HEK293T (cell line): ENCODE results near the gene LRP8.

Experiments
- CTCF ChIA-PET: fragments of 350-600 bp; formaldehyde crosslinking; extraction: SDS; loops from one replicate; lab custom pipeline; 2021; ENCODE audit warnings: antibody characterized with exemption, inconsistent platforms; lab: Yijun Ruan, JAX
- POLR2A ChIA-PET: fragments of 350-600 bp; formaldehyde crosslinking; extraction: SDS; loops from one replicate; lab custom pipeline; 2020; ENCODE audit warnings: antibody characterized with exemption, inconsistent platforms; lab: Yijun Ruan, JAX
- DNase-seq: peaks from one replicate; pipeline ENCODE4 v3.0.0; 2012; ENCODE audit warnings: mixed read lengths; ENCODE audit errors: extremely low spot score
- ARNT ChIP-seq: fragments of 450-650 bp; IDR thresholded peaks from 2 replicates; pipeline ENCODE4 v1.6.1; 2017; ENCODE audit warnings: mild to moderate bottlenecking
- BHLHE40 ChIP-seq: fragments of 450-650 bp; IDR thresholded peaks from 2 replicates; pipeline ENCODE4 v1.6.1; 2016; ENCODE audit warnings: mild to moderate bottlenecking, moderate library complexity, borderline replicate concordance
- CTBP1 ChIP-seq: fragments of 450-650 bp; IDR thresholded peaks from 2 replicates; pipeline ENCODE4 v1.6.1; 2016; ENCODE audit warnings: borderline replicate concordance
- ELF4 ChIP-seq: fragments of 450-650 bp; IDR thresholded peaks from 2 replicates; pipeline ENCODE4 v1.6.1; 2017; ENCODE audit warnings: antibody characterized with exemption
- FOXA1 ChIP-seq: fragments of 450-650 bp; IDR thresholded peaks from 2 replicates; pipeline ENCODE4 v1.6.1; 2016; ENCODE audit warnings: mild to moderate bottlenecking
- FOXK2 ChIP-seq: fragments of 450-650 bp; IDR thresholded peaks from 2 replicates; pipeline ENCODE4 v1.6.1; 2016; ENCODE audit warnings: mild to moderate bottlenecking
- FOXM1 ChIP-seq: fragments of 450-650 bp; IDR thresholded peaks from 2 replicates; pipeline ENCODE4 v1.6.1; 2017; ENCODE audit warnings: mild to moderate bottlenecking, borderline replicate concordance
- HDGF ChIP-seq: fragments of 450-650 bp; IDR thresholded peaks from 2 replicates; pipeline ENCODE4 v1.6.1; 2017; ENCODE audit warnings: antibody characterized with exemption, borderline replicate concordance
- L3MBTL2 ChIP-seq: fragments of 450-650 bp; conservative IDR thresholded peaks from 2 replicates; pipeline ENCODE4 v1.6.1; 2016; ENCODE audit warnings: mild to moderate bottlenecking
- LEF1 ChIP-seq: fragments of 450-650 bp; IDR thresholded peaks from 2 replicates; pipeline ENCODE4 v1.6.1; 2017; ENCODE audit warnings: mild to moderate bottlenecking, borderline replicate concordance
- NFRKB ChIP-seq: fragments of 450-650 bp; IDR thresholded peaks from 2 replicates; pipeline ENCODE4 v1.6.1; 2016; ENCODE audit warnings: mild to moderate bottlenecking, moderate library complexity
- PKNOX1 ChIP-seq: fragments of 450-650 bp; IDR thresholded peaks from 2 replicates; pipeline ENCODE4 v1.6.1; 2016
- SP1 ChIP-seq: fragments of 450-650 bp; IDR thresholded peaks from 2 replicates; pipeline ENCODE4 v1.6.1; 2017
- SUZ12 ChIP-seq: fragments of 450-650 bp; IDR thresholded peaks from 2 replicates; pipeline ENCODE4 v1.6.1; 2016; ENCODE audit warnings: mild to moderate bottlenecking
- TARDBP ChIP-seq: fragments of 450-650 bp; IDR thresholded peaks from 2 replicates; pipeline ENCODE4 v1.6.1; 2016
- ZNF384 ChIP-seq: fragments of 450-650 bp; IDR thresholded peaks from 2 replicates; pipeline ENCODE4 v1.6.1; 2016

LRP8 gene

GRCh38 chr1:53371851-53372250 is 44.0 kb upstream of the LRP8 start:
- TF ChIP-seq ARNT = no peak
- no peak for TF ChIP-seq FOXK2
- no peak for TF ChIP-seq L3MBTL2
- TF ChIP-seq PKNOX1 = no peak
- no peak for TF ChIP-seq SUZ12
- no peak for TF ChIP-seq ZNF384
- TF ChIP-seq CTBP1 = no peak
- no peak for TF ChIP-seq FOXM1
- no peak for TF ChIP-seq LEF1
- TF ChIP-seq ELF4 = no peak
- POLR2A ChIA-PET = no interaction called here
- CTCF ChIA-PET = no interaction called here
- no peak for DNase-seq

GRCh38 chr1:53371121-53371666 is 43.3 kb upstream of the LRP8 start:
- DNase-seq = no peak
- ChIA-PET CTCF (no interaction called here), POLR2A (no interaction called here)
- no peak for TF ChIP-seq NFRKB
- TF ChIP-seq SP1 = no peak
- no peak for TF ChIP-seq CTBP1
- TF ChIP-seq ZNF384 = no peak
- no peak for TF ChIP-seq ELF4
- no peak for TF ChIP-seq TARDBP
- no peak for TF ChIP-seq L3MBTL2
- no peak for TF ChIP-seq ARNT
- no peak for TF ChIP-seq PKNOX1
- TF ChIP-seq FOXM1 = no peak
- TF ChIP-seq FOXK2 = no peak
- no peak for TF ChIP-seq SUZ12
- TF ChIP-seq FOXA1 = no peak
- TF ChIP-seq HDGF = no peak
- no peak for TF ChIP-seq LEF1

GRCh38 chr1:53370369-53370961 is 42.6 kb upstream of the LRP8 start:
- DNase-seq = no peak
- ChIA-PET POLR2A (no interaction called here), CTCF (no interaction called here)
- TF ChIP-seq ELF4 (no peak), TARDBP (no peak), PKNOX1 (no peak), ZNF384 (no peak), SUZ12 (no peak), HDGF (no peak), ARNT (no peak), FOXM1 (no peak), NFRKB (no peak), L3MBTL2 (no peak), SP1 (no peak), FOXK2 (no peak), FOXA1 (no peak), CTBP1 (no peak), BHLHE40 (no peak), LEF1 (no peak)

- CTCF ChIA-PET = no interaction called here
- DNase-seq = no peak
- TF ChIP-seq SP1 (no peak), LEF1 (no peak), FOXK2 (no peak), ZNF384 (no peak), ELF4 (no peak), CTBP1 (no peak), L3MBTL2 (no peak)
- POLR2A ChIA-PET = no interaction called here
Observed at GRCh38 chr1:53369761-53370160, 41.9 kb upstream of the LRP8 start.

- no peak for DNase-seq
- CTCF ChIA-PET = no interaction called here
- TF ChIP-seq SP1 (no peak), TARDBP (no peak), FOXM1 (no peak), NFRKB (no peak), ELF4 (no peak), L3MBTL2 (no peak), SUZ12 (no peak), FOXK2 (no peak), ARNT (no peak), PKNOX1 (no peak), BHLHE40 (no peak)
- POLR2A ChIA-PET = no interaction called here
Observed at GRCh38 chr1:53369034-53369750, 41.3 kb upstream of the LRP8 start.
